A549 (cell line): ENCODE results near the gene CLSTN2. TPM values are rescaled to one million over a fixed set of nuclear protein-coding genes. Genes with fewer than 3 reads are reported as not detected.

Experiments used
- ATAC-seq, 2 experiments: fragments of 200-7000 bp in 1 of 2; fragments of >200 bp in 1 of 2; cut with Nextera tagmentation in 1 of 2; cut with Tn5 transposase in 1 of 2; 3 replicates each; pipeline versions ENCODE4 v1.8.0 to v1.9.1; 2018 to 2020; ENCODE audit warnings: mild to moderate bottlenecking in 1 of 2, moderate library complexity in 1 of 2
- CTCF ChIA-PET: fragments of 300-600 bp; sonication (Branson Sonifier 250); formaldehyde crosslinking; extraction: SDS; loops from one replicate; lab custom pipeline; 2021; ENCODE audit warnings: antibody characterized with exemption, inconsistent platforms; lab: Yijun Ruan, JAX
- POLR2A ChIA-PET: fragments of 350-600 bp; formaldehyde crosslinking; extraction: SDS; loops from one replicate; lab custom pipeline; 2021; ENCODE audit warnings: antibody characterized with exemption, inconsistent platforms; lab: Yijun Ruan, JAX
- DNase-seq, 2 experiments: peaks; one replicate each; pipeline versions ENCODE4 v3.0.0 to v3.0.0-alpha.2; 2011 to 2016; ENCODE audit warnings: low read depth in 1 of 2, low spot score in 1 of 2
- FAIRE-seq: peaks from 2 replicates; lab custom pipeline; 2011; peaks lifted over from hg19 to GRCh38; lab: Jason Lieb, UNC
- H3K27ac ChIP-seq, 2 experiments: fragments of >200 bp; sonication (Bioruptor Twin); formaldehyde crosslinking; 3 replicates each; pipeline ENCODE4 v1.5.1; 2016 to 2017
- H3K4me1 ChIP-seq: fragments of >200 bp; sonication (Bioruptor Twin); formaldehyde crosslinking; 3 replicates; pipeline ENCODE4 v1.6.1; 2016
- H3K4me2 ChIP-seq: fragments of >200 bp; sonication (Bioruptor Twin); formaldehyde crosslinking; 3 replicates; pipeline ENCODE4 v1.6.1; 2016
- H3K4me3 ChIP-seq: fragments of >200 bp; sonication (Bioruptor Twin); formaldehyde crosslinking; 3 replicates; pipeline ENCODE4 v1.5.1; 2016
- H3K9me3 ChIP-seq: fragments of >200 bp; sonication (Bioruptor Twin); formaldehyde crosslinking; 3 replicates; pipeline ENCODE4 v1.6.1; 2016
- BHLHE40 ChIP-seq: IDR thresholded peaks from 2 replicates; pipeline ENCODE4 v1.6.1; 2012; ENCODE audit warnings: low read depth, low read length, inconsistent platforms
- CBX2 ChIP-seq: fragments of 200-600 bp; sonication (generic); IDR thresholded peaks from 2 replicates; pipeline ENCODE4 v1.6.1; 2016; ENCODE audit warnings: low read depth, mild to moderate bottlenecking, borderline replicate concordance
- CBX8 ChIP-seq: fragments of 200-600 bp; sonication (generic); IDR thresholded peaks from 2 replicates; pipeline ENCODE4 v1.6.1; 2016
- CEBPB ChIP-seq, 2 experiments: fragments of >200 bp in 1 of 2; sonication (Bioruptor Twin) in 1 of 2; formaldehyde crosslinking in 1 of 2; IDR thresholded peaks; 2 replicates each; pipeline ENCODE4 v1.6.1; 2012 to 2016
- EP300 ChIP-seq, 2 experiments: fragments of >200 bp; sonication (Bioruptor Twin); formaldehyde crosslinking; IDR thresholded peaks; 2 replicates in 1 of 2; 3 replicates in 1 of 2; pipeline ENCODE4 v1.6.1; 2016 to 2017
- ESRRA ChIP-seq: fragments of 150-350 bp; IDR thresholded peaks from 2 replicates; pipeline ENCODE4 v1.6.1; 2014; ENCODE audit warnings: mild to moderate bottlenecking, low read length, borderline replicate concordance
- FOSL2 ChIP-seq, 2 experiments: fragments of 450-650 bp in 1 of 2; fragments of >200 bp in 1 of 2; sonication (Bioruptor Twin) in 1 of 2; formaldehyde crosslinking; IDR thresholded peaks; 2 replicates each; pipeline versions ENCODE4 v1.5.0 to v1.6.1; 2016 to 2020; ENCODE audit warnings: mild to moderate bottlenecking in 1 of 2, moderate library complexity in 1 of 2
- FOXS1 ChIP-seq: fragments of 250-450 bp; sonication (Bioruptor Pico); IDR thresholded peaks from 2 replicates; pipeline ENCODE4 v1.5.0; 2020; ENCODE audit warnings: mild to moderate bottlenecking, moderate library complexity
- GATA3 ChIP-seq: IDR thresholded peaks from 2 replicates; pipeline ENCODE4 v1.6.1; 2012; ENCODE audit warnings: borderline replicate concordance
- HDAC2 ChIP-seq: fragments of 200-600 bp; sonication (generic); IDR thresholded peaks from 2 replicates; pipeline ENCODE4 v1.6.1; 2016
- HEYL ChIP-seq: fragments of 250-450 bp; sonication (Bioruptor Pico); IDR thresholded peaks from 2 replicates; pipeline ENCODE4 v1.8.0; 2021; ENCODE audit warnings: mild to moderate bottlenecking, moderate library complexity
- HOXA7 ChIP-seq: fragments of 250-450 bp; sonication (Bioruptor Pico); IDR thresholded peaks from 2 replicates; pipeline ENCODE4 v1.5.0; 2020; ENCODE audit warnings: mild to moderate bottlenecking, moderate library complexity
- HOXB13 ChIP-seq: fragments of 250-450 bp; sonication (Bioruptor Pico); IDR thresholded peaks from 2 replicates; pipeline ENCODE4 v1.5.0; 2020; ENCODE audit warnings: low read depth, mild to moderate bottlenecking, moderate library complexity
- JUN ChIP-seq, 2 experiments: fragments of >200 bp; sonication (Bioruptor Twin); formaldehyde crosslinking; IDR thresholded peaks; 2 replicates in 1 of 2; 3 replicates in 1 of 2; pipeline ENCODE4 v1.6.1; 2016 to 2017
- JUNB ChIP-seq: fragments of >200 bp; sonication (Bioruptor Twin); formaldehyde crosslinking; IDR thresholded peaks from 2 replicates; pipeline ENCODE4 v1.6.1; 2016
- KDM1A ChIP-seq: fragments of 200-600 bp; sonication (generic); IDR thresholded peaks from 2 replicates; pipeline ENCODE4 v1.6.1; 2016; ENCODE audit warnings: low read depth, mild to moderate bottlenecking
- PHF8 ChIP-seq: fragments of 200-600 bp; sonication (generic); IDR thresholded peaks from 2 replicates; pipeline ENCODE4 v1.6.1; 2016; ENCODE audit warnings: low read depth, mild to moderate bottlenecking, antibody characterized with exemption, moderate library complexity, borderline replicate concordance
- POLR2A ChIP-seq: IDR thresholded peaks from 2 replicates; pipeline ENCODE4 v1.6.1; 2012; ENCODE audit warnings: mild to moderate bottlenecking, low read length
- RARB ChIP-seq: fragments of 250-450 bp; sonication (Bioruptor Pico); IDR thresholded peaks from 2 replicates; pipeline ENCODE4 v1.8.0; 2021; ENCODE audit warnings: mild to moderate bottlenecking, moderate library complexity
- SMC3 ChIP-seq: fragments of >200 bp; sonication (Bioruptor Twin); formaldehyde crosslinking; IDR thresholded peaks from 3 replicates; pipeline ENCODE4 v1.6.1; 2018; ENCODE audit warnings: inconsistent platforms
- TFCP2L1 ChIP-seq: fragments of 250-450 bp; sonication (Bioruptor Pico); IDR thresholded peaks from 2 replicates; pipeline ENCODE4 v1.5.0; 2021; ENCODE audit warnings: mild to moderate bottlenecking
- ZFP36 ChIP-seq: fragments of 450-650 bp; IDR thresholded peaks from 2 replicates; pipeline ENCODE4 v1.6.1; 2014; ENCODE audit warnings: borderline replicate concordance; ENCODE audit not compliant: partially characterized antibody
- ZNF302 ChIP-seq: fragments of 250-450 bp; sonication (Bioruptor Pico); IDR thresholded peaks from 2 replicates; pipeline ENCODE4 v1.9.0; 2021; ENCODE audit warnings: inconsistent platforms, mild to moderate bottlenecking, moderate library complexity
- WGBS: methylation state at CpG from one replicate; pipeline ENCODE4 v1.1.6; 2017; ENCODE audit errors: missing lambda C conversion rate; 5-methylcytosine and 5-hydroxymethylcytosine counted together
- polyA plus RNA-seq, 4 experiments: library from polyadenylated mRNA; depleted of rRNA in 3 of 4; stranded (reverse); fragments of >200 nt; fragmentation: RNase III in 1 of 4; extraction: RNeasy Plus Mini Kit Qiagen cat#74134 plus additional on column Dnase treatment in 1 of 4; gene quantifications; 2 replicates in 3 of 4; 3 replicates in 1 of 4; pipeline ENCODE4 v1.2.3, GENCODE V29; 2011 to 2017
- TF ChIP-seq, protein P1 (sequence below): IDR thresholded peaks from 2 replicates; pipeline ENCODE4 v1.6.1; 2012
- TF ChIP-seq, protein P2 (sequence below): fragments of >200 bp; sonication (Bioruptor Twin); formaldehyde crosslinking; IDR thresholded peaks from 2 replicates; pipeline ENCODE4 v1.6.1; 2016
- TF ChIP-seq, protein P3 (sequence below): fragments of 250-450 bp; sonication (Bioruptor Pico); IDR thresholded peaks from 2 replicates; pipeline ENCODE4 v1.5.0; 2021; ENCODE audit warnings: mild to moderate bottlenecking, moderate library complexity, borderline replicate concordance

The CLSTN2 gene
- polyA plus RNA-seq, 2 of the 4 experiments (the other 2 are of a cell fraction) = 0.03 to 0.04 TPM

DNA sequence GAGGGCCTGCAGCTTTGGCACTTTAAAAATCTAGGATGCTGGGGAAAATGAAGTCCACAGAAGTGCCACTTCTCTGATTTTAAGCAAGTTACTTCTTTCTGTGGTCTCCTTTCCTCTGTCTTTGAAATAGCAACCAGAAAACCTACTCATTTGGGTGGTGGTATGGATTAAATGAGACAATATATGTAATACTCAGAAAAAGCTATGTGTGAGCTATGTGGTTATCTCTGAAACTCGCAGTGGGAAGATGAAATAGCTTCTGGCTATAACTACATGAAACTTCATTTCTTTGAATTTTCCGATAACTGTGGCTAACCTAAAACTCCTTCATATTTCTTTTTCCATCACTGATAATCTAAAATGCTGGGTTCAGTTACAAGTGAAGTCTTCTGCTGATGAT, 368.9 kb downstream of the CLSTN2 start:
- no peak for DNase-seq
- H3K4me1 ChIP-seq = no peaks in the 10 kb centered on the region
- FAIRE-seq = no peak
- H3K4me2 ChIP-seq = no peak overlapping the region
- POLR2A ChIA-PET = no interaction called here
- no peak overlapping the region for H3K4me3 ChIP-seq
- no peak overlapping the region for H3K27ac ChIP-seq
- CTCF ChIA-PET = no interaction called here
- H3K9me3 ChIP-seq = no peaks in the 10 kb centered on the region
- ATAC-seq = no peak
- 39% methylated on average over 2 of the region's 2 CpGs for WGBS
- TF ChIP-seq, protein P1, sequence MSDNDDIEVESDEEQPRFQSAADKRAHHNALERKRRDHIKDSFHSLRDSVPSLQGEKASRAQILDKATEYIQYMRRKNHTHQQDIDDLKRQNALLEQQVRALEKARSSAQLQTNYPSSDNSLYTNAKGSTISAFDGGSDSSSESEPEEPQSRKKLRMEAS = no peak
- TF ChIP-seq ESRRA (no peak), CBX8 (no peak), POLR2A (no peak), JUN (IDR thresholded peaks at IDR 0.05) (no peak), GATA3 (no peak), FOXS1 (CRISPR knock-in tag) (no peak), KDM1A (no peak), FOSL2 (IDR thresholded peaks at IDR 0.05) (no peak), FOSL2 (CRISPR knock-in tag; IDR thresholded peaks at IDR 0.05) (no peak), HOXA7 (CRISPR knock-in tag) (no peak), ZNF302 (no peak), HOXB13 (CRISPR knock-in tag) (no peak)

DNA sequence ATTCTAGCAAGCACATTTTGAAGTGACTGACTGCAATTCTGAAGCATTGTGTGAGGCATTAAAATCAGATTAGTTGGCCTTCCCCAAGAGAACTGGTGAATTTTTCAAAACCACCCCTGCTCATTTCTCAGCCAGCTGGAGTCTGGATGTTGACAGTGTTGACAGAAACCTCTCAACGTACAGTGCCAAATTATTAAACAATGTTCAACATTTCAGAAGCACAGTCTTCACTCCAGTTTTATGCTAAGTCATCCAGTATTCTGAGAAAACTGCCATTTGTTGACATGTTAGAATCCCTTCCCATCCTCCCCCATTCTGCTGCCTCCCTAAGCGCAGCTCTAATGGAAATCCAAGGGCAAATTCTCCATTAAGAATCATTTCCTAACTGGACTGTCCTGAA, 373.6 kb downstream of the CLSTN2 start:
- no peaks in the 10 kb centered on the region for H3K4me1 ChIP-seq
- no peak for TF ChIP-seq CBX2
- no peak for TF ChIP-seq HEYL (CRISPR knock-in tag)
- no peak for TF ChIP-seq CEBPB (IDR thresholded peaks at IDR 0.05)
- TF ChIP-seq HDAC2 = no peak
- no peak for TF ChIP-seq BHLHE40
- no peak for TF ChIP-seq KDM1A
- no peak for TF ChIP-seq JUNB
- no peak for TF ChIP-seq JUN (IDR thresholded peaks at IDR 0.05)
- no peak for TF ChIP-seq EP300 (IDR thresholded peaks at IDR 0.05)
- no peak for TF ChIP-seq RARB
- no peak for TF ChIP-seq PHF8
- TF ChIP-seq SMC3 = no peak
- TF ChIP-seq, protein P2, sequence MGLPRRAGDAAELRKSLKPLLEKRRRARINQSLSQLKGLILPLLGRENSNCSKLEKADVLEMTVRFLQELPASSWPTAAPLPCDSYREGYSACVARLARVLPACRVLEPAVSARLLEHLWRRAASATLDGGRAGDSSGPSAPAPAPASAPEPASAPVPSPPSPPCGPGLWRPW = no peak
- no peak for TF ChIP-seq ZFP36
- no peak for TF ChIP-seq TFCP2L1 (CRISPR knock-in tag)
- TF ChIP-seq FOSL2 (IDR thresholded peaks at IDR 0.05) = no peak
- no peak for TF ChIP-seq FOSL2 (CRISPR knock-in tag; IDR thresholded peaks at IDR 0.05)
- no peak for TF ChIP-seq CBX8
- TF ChIP-seq, protein P3, sequence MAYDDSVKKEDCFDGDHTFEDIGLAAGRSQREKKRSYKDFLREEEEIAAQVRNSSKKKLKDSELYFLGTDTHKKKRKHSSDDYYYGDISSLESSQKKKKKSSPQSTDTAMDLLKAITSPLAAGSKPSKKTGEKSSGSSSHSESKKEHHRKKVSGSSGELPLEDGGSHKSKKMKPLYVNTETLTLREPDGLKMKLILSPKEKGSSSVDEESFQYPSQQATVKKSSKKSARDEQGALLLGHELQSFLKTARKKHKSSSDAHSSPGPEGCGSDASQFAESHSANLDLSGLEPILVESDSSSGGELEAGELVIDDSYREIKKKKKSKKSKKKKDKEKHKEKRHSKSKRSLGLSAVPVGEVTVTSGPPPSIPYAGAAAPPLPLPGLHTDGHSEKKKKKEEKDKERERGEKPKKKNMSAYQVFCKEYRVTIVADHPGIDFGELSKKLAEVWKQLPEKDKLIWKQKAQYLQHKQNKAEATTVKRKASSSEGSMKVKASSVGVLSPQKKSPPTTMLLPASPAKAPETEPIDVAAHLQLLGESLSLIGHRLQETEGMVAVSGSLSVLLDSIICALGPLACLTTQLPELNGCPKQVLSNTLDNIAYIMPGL (CRISPR knock-in tag) = no peak
- DNase-seq (no peak), ATAC-seq (no peak), FAIRE-seq (no peak)
- no peak overlapping the region for H3K4me2 ChIP-seq
- H3K9me3 ChIP-seq = no peaks in the 10 kb centered on the region
- no peak overlapping the region for H3K4me3 ChIP-seq
- ChIA-PET POLR2A (no interaction called here), CTCF (no interaction called here)
- 17% methylated on average over 2 of the region's 2 CpGs for WGBS
- H3K27ac ChIP-seq = no peak overlapping the region

DNA sequence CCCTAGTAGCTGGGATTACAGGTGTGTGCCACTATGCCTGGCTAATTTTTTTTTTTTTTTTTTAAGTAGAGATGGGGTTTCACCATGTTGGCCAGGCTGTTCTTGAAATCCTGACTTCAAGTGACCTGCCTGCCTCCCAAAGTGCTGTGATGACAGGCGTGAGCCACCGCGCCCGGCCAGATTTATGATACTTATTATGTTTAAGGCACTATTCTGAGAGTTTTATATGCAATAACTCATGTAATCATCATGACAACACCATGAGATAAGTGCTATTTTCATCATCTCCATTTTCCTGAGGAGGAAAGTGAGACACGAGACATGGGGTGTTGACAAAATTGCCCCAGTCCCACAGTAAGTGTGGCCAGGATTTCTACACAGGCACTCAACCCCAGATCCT, 376.4 kb downstream of the CLSTN2 start:
- H3K27ac ChIP-seq = no peak overlapping the region
- WGBS = 57% methylated on average over 5 of the region's 5 CpGs
- no peaks in the 10 kb centered on the region for H3K4me1 ChIP-seq
- ATAC-seq (no peak), FAIRE-seq (no peak), DNase-seq (no peak)
- no peak overlapping the region for H3K4me3 ChIP-seq
- no peak overlapping the region for H3K4me2 ChIP-seq
- POLR2A ChIA-PET = no interaction called here
- CTCF ChIA-PET = interaction anchor here (1.3 kb wide), 1 partner anchor 23 kb away, joined by 3 read pairs; no protein-coding TSS in a partner anchor
- no peak for TF ChIP-seq KDM1A
- no peaks in the 10 kb centered on the region for H3K9me3 ChIP-seq
